Common myeloid progenitor, CD34-positive (primary cell): ENCODE data around the gene RAP1GAP.

Experiments
- CTCF ChIA-PET: fragments of 350-600 bp; sonication (Branson Sonifier 250); formaldehyde crosslinking; loops from one replicate; lab custom pipeline; 2021; ENCODE audit warnings: antibody characterized with exemption; lab: Charles Lee
- POLR2A ChIA-PET: fragments of 350-600 bp; sonication (Branson Sonifier 250); formaldehyde crosslinking; loops from one replicate; lab custom pipeline; 2021; ENCODE audit warnings: antibody characterized with exemption; lab: Charles Lee
- DNase-seq, 3 donors: peaks; one replicate each; pipeline versions ENCODE4 v3.0.0 to v3.0.0-alpha.2; 2013
- H3K27ac ChIP-seq, 2 experiments: 1 replicate in 1 of 2; 2 replicates in 1 of 2; pipeline ENCODE4 v1.7.0; 2013; ENCODE audit warnings: inconsistent platforms in 2 of 2, low read length in 2 of 2, mild to moderate bottlenecking in 2 of 2, low read depth in 1 of 2, moderate library complexity in 1 of 2; ENCODE audit not compliant: severe bottlenecking in 2 of 2, insufficient read depth in 1 of 2, poor library complexity in 1 of 2
- H3K27me3 ChIP-seq, 5 experiments: replicated peaks in 2 of 5; 1 replicate in 3 of 5; 2 replicates in 2 of 5; pipeline versions ENCODE4 v1.6.1 to v1.7.0; 2013; ENCODE audit warnings: low read length in 4 of 5, mild to moderate bottlenecking in 2 of 5, moderate library complexity in 2 of 5, inconsistent platforms in 1 of 5; ENCODE audit not compliant: insufficient read depth in 5 of 5, control insufficient read depth in 4 of 5
- H3K36me3 ChIP-seq, 4 experiments: 1 replicate in 2 of 4; 2 replicates in 2 of 4; pipeline versions ENCODE4 v1.6.1 to v1.7.0; 2013; ENCODE audit warnings: low read length in 3 of 4, control low read depth in 1 of 4, mild to moderate bottlenecking in 1 of 4; ENCODE audit not compliant: control insufficient read depth in 4 of 4, insufficient read depth in 4 of 4
- H3K4me1 ChIP-seq, 4 experiments: 1 replicate in 3 of 4; 2 replicates in 1 of 4; pipeline versions ENCODE4 v1.6.1 to v1.7.1; 2013; ENCODE audit warnings: low read length in 3 of 4, mild to moderate bottlenecking in 3 of 4, control low read depth in 1 of 4, inconsistent platforms in 1 of 4, moderate library complexity in 1 of 4; ENCODE audit not compliant: control insufficient read depth in 4 of 4, insufficient read depth in 4 of 4; ENCODE audit errors: control extremely low read depth in 1 of 4
- H3K4me3 ChIP-seq, 7 experiments: 1 replicate in 4 of 7; 2 replicates in 3 of 7; pipeline versions ENCODE4 v1.5.1 to v1.7.0; 2013; ENCODE audit warnings: mild to moderate bottlenecking in 7 of 7, low read length in 6 of 7, moderate library complexity in 6 of 7, inconsistent platforms in 2 of 7, low read depth in 2 of 7, control low read depth in 1 of 7; ENCODE audit not compliant: insufficient read depth in 4 of 7, control insufficient read depth in 1 of 7; ENCODE audit errors: extremely low read depth in 1 of 7
- H3K9me3 ChIP-seq, 5 experiments: 1 replicate in 4 of 5; 2 replicates in 1 of 5; pipeline versions ENCODE4 v1.6.1 to v1.7.1; 2013; ENCODE audit warnings: low read length in 4 of 5, mild to moderate bottlenecking in 2 of 5, inconsistent platforms in 1 of 5, low read depth in 1 of 5, moderate library complexity in 1 of 5; ENCODE audit not compliant: control insufficient read depth in 4 of 5, insufficient read depth in 2 of 5; ENCODE audit errors: control extremely low read depth in 1 of 5
- WGBS: methylation state at CpG from one replicate; pipeline ENCODE4 v1.1.5; 2013; ENCODE audit not compliant: insufficient coverage; 5-methylcytosine and 5-hydroxymethylcytosine counted together

The RAP1GAP gene

DNA sequence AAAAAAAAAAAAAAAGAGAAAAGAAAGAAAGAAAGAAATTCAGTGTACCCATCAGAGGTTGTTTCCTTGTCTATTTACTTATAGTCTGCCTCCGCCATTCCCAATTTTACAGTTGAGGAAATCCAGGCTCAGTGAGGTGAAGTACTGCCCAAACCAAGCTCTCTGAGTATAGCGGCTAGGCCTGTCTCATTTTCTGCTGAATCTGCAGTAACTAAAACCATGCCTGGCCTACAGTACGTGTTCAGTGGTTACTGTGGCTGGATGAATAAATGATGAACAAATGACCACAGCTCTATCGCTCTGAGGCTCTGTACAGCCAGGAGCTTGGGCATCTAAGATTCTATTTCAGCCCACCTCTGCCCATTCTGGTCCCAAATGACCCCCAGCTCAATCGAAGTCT is 24.3 kb downstream of the RAP1GAP start:
- ChIA-PET POLR2A (no interaction called here), CTCF (interaction anchor here (0.9 kb wide), 1 partner anchor 16 kb away, joined by 3 read pairs; no protein-coding TSS in a partner anchor)
- no peaks in the 10 kb centered on the region for H3K9me3 ChIP-seq
- peaks cover 0 to 4% (median 1%) of the 10 kb centered on the region in 4 experiments for H3K4me1 ChIP-seq
- H3K27me3 ChIP-seq = peaks cover 0 to 15% (median 3%) of the 10 kb centered on the region in 5 experiments
- no peak for DNase-seq
- H3K4me3 ChIP-seq = no peak overlapping the region
- no peaks in the 10 kb centered on the region for H3K36me3 ChIP-seq
- 78% methylated on average over 4 of the region's 5 CpGs for WGBS
- no peak overlapping the region for H3K27ac ChIP-seq

DNA sequence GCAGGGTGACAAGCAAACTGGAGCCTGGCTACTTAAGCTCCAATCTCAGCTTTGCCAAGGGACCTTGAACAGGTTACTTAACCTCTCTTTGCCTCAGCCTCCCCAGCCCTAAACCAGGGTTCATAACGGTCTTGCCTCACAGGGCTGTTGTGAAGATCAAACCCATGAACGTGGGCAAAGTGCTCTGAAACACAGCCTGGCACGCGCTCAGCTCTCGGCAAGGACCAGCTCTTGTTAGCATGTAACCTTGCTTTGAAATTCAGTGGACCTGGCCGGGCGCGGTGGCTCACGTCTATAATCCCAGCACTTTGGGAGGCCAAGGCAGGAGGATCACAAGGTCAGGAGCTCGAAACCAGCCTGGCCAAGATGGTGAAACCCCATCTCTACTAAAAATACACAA is 24.8 kb downstream of the RAP1GAP start:
- no peaks in the 10 kb centered on the region for H3K9me3 ChIP-seq
- 95% methylated on average over 10 of the region's 10 CpGs for WGBS
- no peaks in the 10 kb centered on the region for H3K36me3 ChIP-seq
- DNase-seq = no peak
- no peak overlapping the region for H3K27ac ChIP-seq
- POLR2A ChIA-PET = no interaction called here
- no peak overlapping the region for H3K4me3 ChIP-seq
- peaks cover 0 to 9% (median 3%) of the 10 kb centered on the region in 4 experiments for H3K4me1 ChIP-seq
- CTCF ChIA-PET = interaction anchor here (0.9 to 1.0 kb wide), 3 partner anchors 13 to 17 kb away, joined by 3 to 4 read pairs (median 3); no protein-coding TSS in a partner anchor
- H3K27me3 ChIP-seq = peaks cover 0 to 9% (median 3%) of the 10 kb centered on the region in 5 experiments

DNA sequence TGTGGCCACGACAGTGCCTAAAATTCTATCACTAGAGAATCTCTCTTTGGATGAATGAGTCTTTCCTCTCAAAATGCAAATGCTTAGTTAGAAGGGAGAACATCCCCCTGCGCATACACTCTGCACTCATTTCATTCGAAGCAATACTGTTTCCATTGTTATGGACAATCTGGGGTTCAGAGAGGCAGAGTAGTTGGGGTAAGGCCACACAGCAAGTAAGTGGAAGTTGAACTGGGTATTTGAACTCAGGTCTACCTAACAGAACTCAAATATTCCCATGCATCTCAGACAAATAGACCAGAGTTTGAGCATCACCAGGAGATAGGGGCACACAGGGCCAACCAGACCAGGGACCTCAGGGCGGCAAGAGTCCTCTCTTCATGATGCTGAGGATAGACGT is 25.5 kb downstream of the RAP1GAP start:
- 60% methylated on average over 1 of the region's 5 CpGs for WGBS
- CTCF ChIA-PET = interaction anchor here (0.9 to 1.0 kb wide), 2 partner anchors 14 to 16 kb away, joined by 3 to 4 read pairs; no protein-coding TSS in a partner anchor

DNA sequence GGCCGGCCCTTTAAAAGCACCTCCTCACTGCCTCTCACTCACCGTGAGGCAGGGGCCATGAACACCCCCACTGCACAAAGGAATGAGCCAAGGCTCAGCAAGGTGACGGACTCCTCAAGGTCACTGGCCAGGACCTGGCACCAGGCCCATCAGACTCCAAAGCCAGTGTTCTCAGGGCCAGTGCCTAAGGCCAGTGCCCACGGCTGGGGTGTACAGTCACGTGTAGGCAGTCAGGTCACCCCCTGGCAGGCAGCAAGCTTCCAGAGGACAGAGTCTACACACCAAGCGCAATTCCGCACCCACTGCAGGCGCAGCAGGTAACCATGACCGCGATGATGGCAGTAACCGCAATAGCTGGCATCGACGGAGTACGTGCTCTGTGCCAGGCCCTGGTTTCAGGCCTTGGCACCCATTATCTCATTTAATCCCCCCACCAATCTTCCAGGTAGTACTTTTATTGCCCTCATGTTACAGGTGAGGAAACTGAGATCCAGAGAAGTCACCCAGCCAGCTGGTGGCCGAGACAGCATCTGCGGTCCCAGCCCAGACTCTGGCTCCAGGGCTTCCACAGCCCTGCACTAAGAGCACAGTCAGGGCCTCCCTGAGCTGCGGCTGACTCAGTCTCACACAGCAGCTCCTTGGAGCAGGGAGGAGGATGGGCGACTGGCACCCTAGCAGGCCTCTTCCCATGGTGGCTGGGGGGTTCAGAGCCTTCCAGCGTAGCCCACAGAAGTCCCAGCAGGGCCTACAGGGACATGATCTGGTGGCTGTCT is 27.0 kb downstream of the RAP1GAP start:
- CTCF ChIA-PET = interaction anchor here (1.2 kb wide), 1 partner anchor 16 kb away, joined by 3 read pairs; no protein-coding TSS in a partner anchor
- Histone ChIP-seq H3K9me3 (no peaks in the 10 kb centered on the region), H3K4me3 (no peak overlapping the region), H3K4me1 (peaks cover 0 to 17% (median 12%) of the 10 kb centered on the region in 4 experiments), H3K27ac (no peak overlapping the region), H3K27me3 (no peaks in the 10 kb centered on the region), H3K36me3 (no peaks in the 10 kb centered on the region)
- POLR2A ChIA-PET = interaction anchor here (0.6 kb wide), 1 partner anchor 331 kb away, joined by 6 read pairs; no protein-coding TSS in a partner anchor
- DNase-seq = no peak
- 98% methylated on average over 14 of the region's 19 CpGs for WGBS

More for the DNA sequence above, 25.5 kb downstream of the RAP1GAP start:
- peaks cover 0 to 12% (median 9%) of the 10 kb centered on the region in 4 experiments for H3K4me1 ChIP-seq
- no peak for DNase-seq
- no peak overlapping the region for H3K4me3 ChIP-seq
- no peaks in the 10 kb centered on the region for H3K36me3 ChIP-seq
- H3K9me3 ChIP-seq = no peaks in the 10 kb centered on the region
- POLR2A ChIA-PET = no interaction called here
- H3K27ac ChIP-seq = no peak overlapping the region
- H3K27me3 ChIP-seq = peaks cover 0 to 3% (median under 1%) of the 10 kb centered on the region in 5 experiments

DNA sequence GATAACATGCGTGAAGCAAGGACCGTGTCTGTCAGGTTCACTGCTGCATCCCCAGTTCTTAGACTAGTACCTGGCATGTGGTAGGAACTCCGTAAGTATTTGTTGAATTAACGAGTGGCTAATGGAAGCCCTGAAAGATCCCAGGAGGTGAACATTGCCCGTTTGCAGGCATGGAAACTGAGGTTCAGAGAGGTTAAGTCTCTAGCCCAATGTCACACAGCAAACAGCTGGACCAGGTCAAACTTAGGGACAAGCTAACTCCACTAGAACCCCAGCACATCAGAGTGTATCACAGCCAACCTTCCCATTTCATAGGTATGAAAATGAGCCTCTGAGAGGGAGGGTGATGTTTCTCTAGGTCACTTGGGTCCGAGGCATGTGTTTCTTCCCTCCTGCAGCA is 27.6 kb downstream of the RAP1GAP start:
- H3K4me1 ChIP-seq = peaks cover 0 to 17% (median 12%) of the 10 kb centered on the region in 4 experiments
- CTCF ChIA-PET = interaction anchor here (1.2 kb wide), 1 partner anchor 16 kb away, joined by 3 read pairs; no protein-coding TSS in a partner anchor
- H3K4me3 ChIP-seq = no peak overlapping the region
- 97% methylated on average over 6 of the region's 6 CpGs for WGBS
- H3K27ac ChIP-seq = no peak overlapping the region
- no peaks in the 10 kb centered on the region for H3K9me3 ChIP-seq
- H3K27me3 ChIP-seq = no peaks in the 10 kb centered on the region
- no peaks in the 10 kb centered on the region for H3K36me3 ChIP-seq
- DNase-seq = no peak
- POLR2A ChIA-PET = no interaction called here

DNA sequence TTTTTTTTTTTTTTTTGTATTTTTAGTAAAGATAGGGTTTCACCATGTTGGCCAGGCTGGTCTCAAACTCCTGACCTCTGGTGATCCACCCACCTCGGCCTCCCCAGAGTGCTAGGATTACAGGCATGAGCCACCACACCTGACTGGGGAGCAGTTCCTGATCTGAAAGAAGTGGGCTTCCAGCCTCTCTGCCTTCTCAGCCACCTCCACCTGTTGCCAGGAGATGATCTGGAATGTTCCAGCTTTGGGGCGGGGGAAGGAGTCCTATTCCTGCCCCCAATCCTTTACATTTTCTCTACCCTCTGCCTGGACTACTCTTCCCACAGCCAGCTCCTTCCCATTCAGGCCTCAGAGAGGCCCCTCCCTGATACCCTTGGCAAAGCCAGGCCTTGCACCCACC is 28.1 kb downstream of the RAP1GAP start:
- 91% methylated on average over 1 of the region's 2 CpGs for WGBS
- ChIA-PET POLR2A (no interaction called here), CTCF (interaction anchor here (1.0 to 1.2 kb wide), 2 partner anchors 17 to 271 kb away, joined by 3 to 4 read pairs; no protein-coding TSS in a partner anchor)
- Histone ChIP-seq H3K9me3 (no peaks in the 10 kb centered on the region), H3K36me3 (no peaks in the 10 kb centered on the region), H3K27ac (no peak overlapping the region), H3K4me3 (no peak overlapping the region), H3K4me1 (peaks cover 0 to 17% (median 12%) of the 10 kb centered on the region in 4 experiments), H3K27me3 (no peaks in the 10 kb centered on the region)
- DNase-seq = no peak

DNA sequence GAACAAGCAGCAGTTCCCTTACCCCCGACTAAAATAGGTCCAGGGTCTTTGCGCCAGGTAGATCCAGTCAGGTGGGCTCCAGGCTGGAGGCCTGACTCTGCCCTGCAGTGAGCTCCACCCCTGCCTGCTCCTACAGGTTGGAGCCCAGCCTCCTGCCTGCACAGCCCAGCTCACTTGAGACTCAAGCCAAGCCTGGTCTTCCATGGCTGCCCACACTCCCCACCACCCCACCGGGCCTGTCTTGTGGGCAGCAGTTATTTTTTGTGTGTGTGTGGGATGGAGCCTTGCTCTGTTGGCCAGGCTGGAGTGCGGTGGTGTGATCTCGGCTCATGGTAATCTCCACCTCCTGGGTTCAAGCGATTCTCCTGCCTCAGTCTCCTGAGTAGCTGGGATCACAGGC is 28.5 kb downstream of the RAP1GAP start:
- POLR2A ChIA-PET = interaction anchor here (0.5 kb wide), 1 partner anchor 1928 kb away, joined by 4 read pairs; no protein-coding TSS in a partner anchor
- H3K36me3 ChIP-seq = no peaks in the 10 kb centered on the region
- WGBS = 100% methylated on average over 2 of the region's 6 CpGs
- no peaks in the 10 kb centered on the region for H3K27me3 ChIP-seq
- H3K9me3 ChIP-seq = no peaks in the 10 kb centered on the region
- no peak overlapping the region for H3K4me3 ChIP-seq
- H3K27ac ChIP-seq = no peak overlapping the region
- peaks cover 0 to 17% (median 12%) of the 10 kb centered on the region in 4 experiments for H3K4me1 ChIP-seq
- DNase-seq = no peak
- CTCF ChIA-PET = interaction anchor here (1.0 kb wide), 1 partner anchor 271 kb away, joined by 4 read pairs; no protein-coding TSS in a partner anchor
